ENCODE data around the gene CPT1B. TPM values are rescaled to one million over a fixed set of nuclear protein-coding genes. Genes with fewer than 3 reads are reported as not detected.

The CPT1B gene
- total RNA-seq, 1 donor from 2014 or later, result 89.0 TPM

DNA sequence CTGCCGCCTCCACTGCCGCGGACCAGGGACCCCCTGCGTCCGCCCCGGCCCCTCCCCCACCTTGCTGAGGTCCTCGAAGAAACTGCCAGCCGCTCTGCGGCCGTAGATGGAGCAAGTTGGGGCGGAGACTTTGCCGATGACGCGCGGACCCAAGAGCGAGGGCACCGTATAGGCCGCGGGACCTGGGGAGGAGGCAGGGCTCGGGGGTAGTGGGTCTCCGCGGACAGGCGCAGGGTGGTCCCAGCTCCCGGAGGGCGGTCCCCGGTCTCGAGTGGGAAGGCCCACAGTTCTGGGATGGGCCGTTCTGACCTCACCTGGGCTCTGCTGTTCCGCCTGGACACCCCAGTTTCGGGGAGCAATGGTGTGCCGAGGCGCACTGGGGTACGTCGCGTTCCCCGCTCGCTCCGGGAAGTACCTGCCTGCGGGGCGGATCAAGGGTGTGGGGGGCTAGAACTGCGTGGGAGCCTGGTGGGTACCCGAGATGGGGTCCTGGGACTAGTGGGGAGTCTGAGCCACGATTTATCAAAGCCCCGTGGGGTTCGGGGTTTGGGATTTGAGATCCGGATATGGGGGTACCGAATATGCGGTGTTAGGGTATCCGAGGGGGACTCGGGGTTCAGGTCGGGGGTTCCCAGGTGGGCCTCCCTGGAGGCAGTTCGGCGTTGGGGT lies 47.2 kb downstream of the CPT1B start:
- no peaks in the 10 kb centered on the region for H3K9me3 Mint-ChIP-seq (ENCODE audit: unreplicated experiment)

DNA sequence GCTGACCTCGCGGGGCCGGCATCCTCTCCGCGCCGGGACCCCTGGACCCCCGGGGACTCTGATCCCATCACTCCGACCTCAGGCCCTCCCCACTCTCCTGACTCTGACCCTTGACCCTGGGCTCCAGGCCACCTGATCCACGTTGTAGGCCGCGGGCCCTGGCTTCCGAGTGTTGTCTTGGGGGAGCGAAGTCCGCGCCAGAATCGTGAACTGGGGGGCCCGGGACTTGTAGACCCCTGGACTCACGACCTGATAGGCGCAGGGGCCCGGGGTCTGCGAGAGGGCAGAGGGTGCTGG lies 47.7 kb downstream of the CPT1B start:
- H3K27ac Mint-ChIP-seq (ENCODE audit: unreplicated experiment), result no peak overlapping the region
- no peaks in the 10 kb centered on the region for H3K9me3 Mint-ChIP-seq (ENCODE audit: unreplicated experiment)
- no peak overlapping the region for H3K4me3 Mint-ChIP-seq (ENCODE audit: unreplicated experiment)
- peaks cover 8% of the 10 kb centered on the region for H3K4me1 Mint-ChIP-seq (ENCODE audit: unreplicated experiment)
- no peaks in the 10 kb centered on the region for H3K36me3 Mint-ChIP-seq (ENCODE audit: low read depth, unreplicated experiment)
- peaks cover 30% of the 10 kb centered on the region for H3K27me3 Mint-ChIP-seq (ENCODE audit: unreplicated experiment)
- TF ChIP-seq, protein P1, sequence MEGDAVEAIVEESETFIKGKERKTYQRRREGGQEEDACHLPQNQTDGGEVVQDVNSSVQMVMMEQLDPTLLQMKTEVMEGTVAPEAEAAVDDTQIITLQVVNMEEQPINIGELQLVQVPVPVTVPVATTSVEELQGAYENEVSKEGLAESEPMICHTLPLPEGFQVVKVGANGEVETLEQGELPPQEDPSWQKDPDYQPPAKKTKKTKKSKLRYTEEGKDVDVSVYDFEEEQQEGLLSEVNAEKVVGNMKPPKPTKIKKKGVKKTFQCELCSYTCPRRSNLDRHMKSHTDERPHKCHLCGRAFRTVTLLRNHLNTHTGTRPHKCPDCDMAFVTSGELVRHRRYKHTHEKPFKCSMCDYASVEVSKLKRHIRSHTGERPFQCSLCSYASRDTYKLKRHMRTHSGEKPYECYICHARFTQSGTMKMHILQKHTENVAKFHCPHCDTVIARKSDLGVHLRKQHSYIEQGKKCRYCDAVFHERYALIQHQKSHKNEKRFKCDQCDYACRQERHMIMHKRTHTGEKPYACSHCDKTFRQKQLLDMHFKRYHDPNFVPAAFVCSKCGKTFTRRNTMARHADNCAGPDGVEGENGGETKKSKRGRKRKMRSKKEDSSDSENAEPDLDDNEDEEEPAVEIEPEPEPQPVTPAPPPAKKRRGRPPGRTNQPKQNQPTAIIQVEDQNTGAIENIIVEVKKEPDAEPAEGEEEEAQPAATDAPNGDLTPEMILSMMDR (IDR thresholded peaks at IDR 0.05; ENCODE audit: unreplicated experiment), result no peak
- DNase-seq (ENCODE audit: low spot score), result no peak

More for the DNA sequence above, 47.2 kb downstream of the CPT1B start:
- peak overlapping the region; percentile 65 for H3K4me3 Mint-ChIP-seq (ENCODE audit: unreplicated experiment)
- no peak overlapping the region for H3K27ac Mint-ChIP-seq (ENCODE audit: unreplicated experiment)
- H3K4me1 Mint-ChIP-seq (ENCODE audit: unreplicated experiment), result peaks cover 8% of the 10 kb centered on the region
- DNase-seq (ENCODE audit: low spot score), result peak; percentile 67
- H3K27me3 Mint-ChIP-seq (ENCODE audit: unreplicated experiment), result peaks cover 30% of the 10 kb centered on the region
- TF ChIP-seq, protein P1 (IDR thresholded peaks at IDR 0.05; ENCODE audit: unreplicated experiment), result no peak
- H3K36me3 Mint-ChIP-seq (ENCODE audit: low read depth, unreplicated experiment), result no peaks in the 10 kb centered on the region

DNA sequence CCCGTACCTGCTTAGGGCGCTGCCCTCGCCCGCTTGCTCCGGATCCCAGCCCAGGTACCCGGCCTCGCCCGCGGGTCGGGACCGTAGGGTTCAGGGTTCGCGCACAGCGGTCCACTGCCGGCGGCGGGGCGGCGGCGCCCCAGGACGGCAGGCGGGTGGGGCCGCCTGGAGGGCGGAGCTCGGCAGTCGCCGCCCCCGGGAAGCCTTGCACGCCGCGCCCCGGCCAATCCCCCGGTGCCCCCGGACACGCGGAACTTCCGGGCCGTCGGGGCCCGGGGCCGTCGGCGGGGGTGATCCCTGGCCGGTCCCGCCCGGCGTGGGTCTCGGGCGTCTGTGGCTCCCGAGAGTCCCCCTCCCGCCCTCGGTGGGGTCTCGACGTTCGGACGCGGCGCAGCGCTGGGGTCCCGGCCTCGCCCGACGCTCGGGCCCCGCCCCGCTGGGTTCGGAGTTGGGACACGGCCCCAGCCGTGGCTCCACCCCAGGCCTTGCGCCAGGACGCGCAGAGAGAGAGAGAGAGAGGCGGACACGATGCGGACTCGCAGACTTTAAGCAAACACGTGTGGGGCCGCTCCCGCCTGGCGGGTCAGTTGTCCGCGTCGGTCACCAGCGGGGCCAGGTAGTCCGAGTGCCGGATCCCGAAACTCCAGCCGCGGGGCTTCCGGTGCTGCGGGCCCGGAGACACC lies 48.2 kb downstream of the CPT1B start, which contains the start of gene TYMP:
TYMP (minus strand) TSS at position 116 of the 683 bp plus-strand sequence. CDS start 303 bp downstream, outside the sequence.
- Mint-ChIP-seq H3K4me1 (ENCODE audit: unreplicated experiment) (peaks cover 8% of the 10 kb centered on the region), H3K27me3 (ENCODE audit: unreplicated experiment) (peaks cover 30% of the 10 kb centered on the region), H3K4me3 (ENCODE audit: unreplicated experiment) (no peak within 1 kb of the TSS), H3K36me3 (ENCODE audit: low read depth, unreplicated experiment) (no peaks in the 10 kb centered on the region), H3K27ac (ENCODE audit: unreplicated experiment) (no peak within 1 kb of the TSS), H3K9me3 (ENCODE audit: unreplicated experiment) (no peaks in the 10 kb centered on the region)
- TF ChIP-seq, protein P1 (IDR thresholded peaks at IDR 0.05; ENCODE audit: unreplicated experiment), result no peak
- no peak for DNase-seq (ENCODE audit: low spot score)

DNA sequence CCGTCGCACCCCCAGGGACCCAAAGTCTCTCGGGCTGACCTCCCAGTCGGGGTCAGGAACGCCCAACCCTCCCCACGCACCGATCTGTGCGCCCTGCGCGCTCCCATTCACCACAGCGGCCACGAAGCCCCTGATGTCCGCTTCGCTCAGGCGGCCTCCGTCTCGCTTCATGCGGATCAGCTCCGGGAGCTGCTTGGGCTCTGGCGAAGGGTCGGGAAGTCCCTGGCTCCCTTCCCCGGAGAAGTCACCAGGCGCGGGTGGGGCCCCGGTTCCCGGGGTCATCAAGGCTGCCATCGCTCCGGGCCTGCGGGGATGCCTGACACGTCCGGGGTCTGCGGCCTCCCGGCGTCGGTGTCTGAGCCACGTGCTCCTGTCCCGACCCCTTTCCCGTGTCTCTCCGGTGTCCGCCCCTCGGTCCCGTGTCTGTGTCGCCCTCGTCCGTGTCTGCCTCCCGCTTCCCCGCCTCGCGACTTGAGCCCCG lies 48.8 kb downstream of the CPT1B start:
- Mint-ChIP-seq H3K27me3 (ENCODE audit: unreplicated experiment) (peaks cover 32% of the 10 kb centered on the region), H3K9me3 (ENCODE audit: unreplicated experiment) (no peaks in the 10 kb centered on the region), H3K4me1 (ENCODE audit: unreplicated experiment) (peaks cover 13% of the 10 kb centered on the region), H3K27ac (ENCODE audit: unreplicated experiment) (no peak overlapping the region), H3K4me3 (ENCODE audit: unreplicated experiment) (no peak overlapping the region), H3K36me3 (ENCODE audit: low read depth, unreplicated experiment) (peaks cover 4% of the 10 kb centered on the region)
- TF ChIP-seq, protein P1 (IDR thresholded peaks at IDR 0.05; ENCODE audit: unreplicated experiment), result no peak
- DNase-seq (ENCODE audit: low spot score), result no peak
